ENCODE data around the gene ST3GAL6. TPM values are rescaled to one million over a fixed set of nuclear protein-coding genes. Genes with fewer than 3 reads are reported as not detected.

ST3GAL6 gene
- total RNA-seq, 1 donor from 2014 or later = 46.8 TPM

GRCh38 chr3:98798820-98799219 is 35.7 kb downstream of the ST3GAL6 start:
- peaks cover 8% of the 10 kb centered on the region for H3K4me1 Mint-ChIP-seq (ENCODE audit: low read depth)

GRCh38 chr3:98799479-98799878 is 36.3 kb downstream of the ST3GAL6 start:
- Mint-ChIP-seq H3K27ac (no peak overlapping the region), H3K4me3 (ENCODE audit: low read depth) (no peak overlapping the region), H3K4me1 (ENCODE audit: low read depth) (peaks cover 7% of the 10 kb centered on the region), H3K27me3 (no peaks in the 10 kb centered on the region), H3K36me3 (ENCODE audit: insufficient read depth) (peaks cover 31% of the 10 kb centered on the region), H3K9me3 (ENCODE audit: low read depth) (no peaks in the 10 kb centered on the region)
- DNase-seq (ENCODE audit: low spot score, unreplicated experiment) = no peak
- TF ChIP-seq CTCF (IDR thresholded peaks at IDR 0.05; ENCODE audit: unreplicated experiment) = no peak

More at GRCh38 chr3:98798820-98799219, 35.7 kb downstream of the ST3GAL6 start:
- H3K27me3 Mint-ChIP-seq = no peaks in the 10 kb centered on the region
- no peak for TF ChIP-seq CTCF (IDR thresholded peaks at IDR 0.05; ENCODE audit: unreplicated experiment)
- H3K27ac Mint-ChIP-seq = peak overlapping the region; percentile 15
- no peak for DNase-seq (ENCODE audit: low spot score, unreplicated experiment)
- H3K4me3 Mint-ChIP-seq (ENCODE audit: low read depth) = no peak overlapping the region
- H3K36me3 Mint-ChIP-seq (ENCODE audit: insufficient read depth) = peaks cover 31% of the 10 kb centered on the region
- H3K9me3 Mint-ChIP-seq (ENCODE audit: low read depth) = no peaks in the 10 kb centered on the region

- TF ChIP-seq CTCF (IDR thresholded peaks at IDR 0.05; ENCODE audit: unreplicated experiment) = no peak
- DNase-seq (ENCODE audit: low spot score, unreplicated experiment) = no peak
- H3K4me1 Mint-ChIP-seq (ENCODE audit: low read depth) = peaks cover 7% of the 10 kb centered on the region
- H3K9me3 Mint-ChIP-seq (ENCODE audit: low read depth) = no peaks in the 10 kb centered on the region
- no peaks in the 10 kb centered on the region for H3K27me3 Mint-ChIP-seq
- H3K27ac Mint-ChIP-seq = no peak overlapping the region
- no peak overlapping the region for H3K4me3 Mint-ChIP-seq (ENCODE audit: low read depth)
- H3K36me3 Mint-ChIP-seq (ENCODE audit: insufficient read depth) = peaks cover 36% of the 10 kb centered on the region
Observed at GRCh38 chr3:98800401-98800800, 37.3 kb downstream of the ST3GAL6 start.

- Mint-ChIP-seq H3K4me1 (ENCODE audit: low read depth) (peaks cover 3% of the 10 kb centered on the region), H3K27me3 (no peaks in the 10 kb centered on the region), H3K9me3 (ENCODE audit: low read depth) (no peaks in the 10 kb centered on the region), H3K27ac (peak overlapping the region; percentile 54), H3K36me3 (ENCODE audit: insufficient read depth) (peaks cover 38% of the 10 kb centered on the region), H3K4me3 (ENCODE audit: low read depth) (no peak overlapping the region)
- TF ChIP-seq CTCF (IDR thresholded peaks at IDR 0.05; ENCODE audit: unreplicated experiment) = peak; percentile 30
- no peak for DNase-seq (ENCODE audit: low spot score, unreplicated experiment)
Observed at GRCh38 chr3:98801043-98801747, 38.1 kb downstream of the ST3GAL6 start.

- TF ChIP-seq CTCF (IDR thresholded peaks at IDR 0.05; ENCODE audit: unreplicated experiment) = no peak
- no peak for DNase-seq (ENCODE audit: low spot score, unreplicated experiment)
- Mint-ChIP-seq H3K9me3 (ENCODE audit: low read depth) (no peaks in the 10 kb centered on the region), H3K27ac (no peak overlapping the region), H3K4me3 (ENCODE audit: low read depth) (no peak overlapping the region), H3K4me1 (ENCODE audit: low read depth) (peaks cover 6% of the 10 kb centered on the region), H3K36me3 (ENCODE audit: insufficient read depth) (peaks cover 49% of the 10 kb centered on the region), H3K27me3 (no peaks in the 10 kb centered on the region)
Observed at GRCh38 chr3:98805571-98805970, 42.4 kb downstream of the ST3GAL6 start.
